GM12878 (cell line): ENCODE data around the gene CD34. TPM values are rescaled to one million over a fixed set of nuclear protein-coding genes. Genes with fewer than 3 reads are reported as not detected.

ENCODE experiments used
- ATAC-seq: fragments of 200-7000 bp; cut with Tn5 transposase; 3 replicates; pipeline ENCODE4 v1.9.1; 2020; ENCODE audit warnings: mild to moderate bottlenecking, moderate library complexity
- BruUV-seq: library from RNA; stranded (reverse); fragments of 400-500 nt; replicated peaks from 2 replicates; lab custom pipeline; 2021; lab: Mats Ljungman, UMichigan
- CTCF ChIA-PET: fragments of 300-600 bp; sonication (Branson Sonifier 250); formaldehyde crosslinking; extraction: SDS; loops from one replicate; lab custom pipeline; 2021; ENCODE audit warnings: inconsistent platforms; lab: Yijun Ruan, JAX
- POLR2A ChIA-PET: fragments of 350-600 bp; formaldehyde crosslinking; extraction: SDS; loops from one replicate; lab custom pipeline; 2021; ENCODE audit warnings: inconsistent platforms; lab: Charles Lee
- RAD21 ChIA-PET: fragments of 300-600 bp; sonication (Branson Sonifier 250); formaldehyde crosslinking; loops from one replicate; lab custom pipeline; 2023; ENCODE audit warnings: antibody characterized with exemption; ENCODE audit not compliant: unreplicated experiment; lab: Charles Lee
- SMC1A ChIA-PET: fragments of 300-600 bp; sonication (Branson Sonifier 250); formaldehyde crosslinking; loops from one replicate; lab custom pipeline; 2023; ENCODE audit not compliant: unreplicated experiment, uncharacterized antibody; lab: Charles Lee
- DNase-seq: peaks from one replicate; pipeline ENCODE4 v3.0.0-alpha.2; 2011; ENCODE audit warnings: low read depth, low spot score
- FAIRE-seq: peaks from 3 replicates; lab custom pipeline; 2011; peaks lifted over from hg19 to GRCh38; lab: Jason Lieb, UNC
- H2AFZ ChIP-seq: 2 replicates; pipeline ENCODE4 v1.6.0; 2011; ENCODE audit warnings: low read depth, low read length, control low read depth; ENCODE audit not compliant: control insufficient read depth
- H3K27ac ChIP-seq: 2 replicates; pipeline ENCODE4 v1.5.1; 2011; ENCODE audit warnings: control low read depth; ENCODE audit not compliant: control insufficient read depth, insufficient read depth
- H3K27me3 ChIP-seq, 2 experiments: replicated peaks in 1 of 2; 2 replicates each; pipeline versions ENCODE4 v1.6.0 to v1.6.1; 2011; ENCODE audit warnings: low read length in 1 of 2; ENCODE audit not compliant: control insufficient read depth in 2 of 2, insufficient read depth in 2 of 2
- H3K36me3 ChIP-seq, 2 experiments: 2 replicates each; pipeline ENCODE4 v1.5.1; 2011; ENCODE audit warnings: low read length in 1 of 2; ENCODE audit not compliant: control insufficient read depth in 2 of 2, insufficient read depth in 2 of 2
- H3K4me1 ChIP-seq: 2 replicates; pipeline ENCODE4 v1.6.1; 2011; ENCODE audit warnings: mild to moderate bottlenecking, low read length, moderate library complexity, mixed read lengths; ENCODE audit not compliant: control insufficient read depth, insufficient read depth
- H3K4me2 ChIP-seq: 2 replicates; pipeline ENCODE4 v1.6.0; 2011; ENCODE audit warnings: control low read depth; ENCODE audit not compliant: control insufficient read depth, insufficient read depth
- H3K4me3 ChIP-seq: fragments of 200-600 bp; sonication (generic); 2 replicates; pipeline ENCODE4 v1.5.1; 2016
- H3K79me2 ChIP-seq: 2 replicates; pipeline ENCODE4 v1.6.0; 2011; ENCODE audit warnings: low read length; ENCODE audit not compliant: control insufficient read depth, insufficient read depth
- H3K9ac ChIP-seq: 2 replicates; pipeline ENCODE4 v1.8.0; 2011; ENCODE audit warnings: low read length, control low read depth, mixed read lengths; ENCODE audit not compliant: control insufficient read depth, insufficient read depth
- H3K9me3 ChIP-seq: replicated peaks from 3 replicates; pipeline ENCODE4 v1.5.1; 2011; ENCODE audit warnings: mild to moderate bottlenecking, low read length; ENCODE audit not compliant: control insufficient read depth, insufficient read depth
- H4K20me1 ChIP-seq: 2 replicates; pipeline ENCODE4 v1.6.0; 2011; ENCODE audit not compliant: control insufficient read depth, insufficient read depth
- CBX3 ChIP-seq: fragments of 200-600 bp; sonication (generic); IDR thresholded peaks from 2 replicates; pipeline ENCODE4 v1.6.1; 2016; ENCODE audit warnings: low read depth, borderline replicate concordance
- CHD2 ChIP-seq: IDR thresholded peaks from 2 replicates; pipeline ENCODE4 v1.6.1; 2011; ENCODE audit warnings: low read depth, low read length, improper control_type of control experiment, borderline replicate concordance
- CREM ChIP-seq: IDR thresholded peaks from 2 replicates; pipeline ENCODE4 v1.6.1; 2014; ENCODE audit warnings: antibody characterized with exemption, low read depth
- FOXM1 ChIP-seq: IDR thresholded peaks from 2 replicates; pipeline ENCODE4 v1.6.1; 2012; ENCODE audit warnings: low read depth, mild to moderate bottlenecking, inconsistent platforms, low read length, moderate library complexity
- GATAD2B ChIP-seq: fragments of 450-650 bp; conservative IDR thresholded peaks from 2 replicates; pipeline ENCODE4 v1.6.1; 2017; ENCODE audit warnings: low read depth, mild to moderate bottlenecking, moderate library complexity
- HDAC6 ChIP-seq: fragments of 200-600 bp; sonication (generic); IDR thresholded peaks from one replicate; pipeline ENCODE4 v1.8.0; 2017; ENCODE audit warnings: antibody characterized with exemption; ENCODE audit not compliant: unreplicated experiment
- KAT2A ChIP-seq: conservative IDR thresholded peaks from 2 replicates; pipeline ENCODE4 v1.6.1; 2011; ENCODE audit warnings: low read depth, low read length; ENCODE audit not compliant: control insufficient read depth
- KLF5 ChIP-seq: fragments of 450-650 bp; IDR thresholded peaks from 2 replicates; pipeline ENCODE4 v1.6.1; 2014; ENCODE audit warnings: mild to moderate bottlenecking; ENCODE audit not compliant: partially characterized antibody
- MLLT1 ChIP-seq: fragments of 450-650 bp; IDR thresholded peaks from 2 replicates; pipeline ENCODE4 v1.6.1; 2016; ENCODE audit warnings: mild to moderate bottlenecking
- PAX5 ChIP-seq: IDR thresholded peaks from 2 replicates; pipeline ENCODE4 v1.6.1; 2011; ENCODE audit warnings: low read depth, low read length, borderline replicate concordance
- PML ChIP-seq: IDR thresholded peaks from 2 replicates; pipeline ENCODE4 v1.6.1; 2012; ENCODE audit warnings: low read length, inconsistent platforms
- SKIL ChIP-seq: fragments of 450-650 bp; IDR thresholded peaks from 2 replicates; pipeline ENCODE4 v1.6.1; 2017; ENCODE audit warnings: mild to moderate bottlenecking, low read depth, inconsistent platforms; ENCODE audit not compliant: poor library complexity, severe bottlenecking
- SREBF1 ChIP-seq: IDR thresholded peaks from 2 replicates; pipeline ENCODE4 v1.6.1; 2012; ENCODE audit warnings: mild to moderate bottlenecking, low read length
- SUPT20H ChIP-seq: IDR thresholded peaks from 2 replicates; pipeline ENCODE4 v1.6.1; 2011; ENCODE audit warnings: low read depth, mild to moderate bottlenecking, low read length, moderate library complexity, borderline replicate concordance; ENCODE audit not compliant: control insufficient read depth
- ZBTB4 ChIP-seq: fragments of 450-650 bp; formaldehyde crosslinking; IDR thresholded peaks from 2 replicates; pipeline ENCODE4 v1.4.0; 2022; ENCODE audit warnings: mild to moderate bottlenecking, moderate library complexity
- ZNF384 ChIP-seq: IDR thresholded peaks from 2 replicates; pipeline ENCODE4 v1.6.1; 2012; ENCODE audit warnings: low read depth, mild to moderate bottlenecking, low read length, improper control_type of control experiment, borderline replicate concordance
- WGBS: methylation state at CpG from one replicate; pipeline ENCODE4 v1.1.6; 2016; ENCODE audit warnings: low lambda C conversion rate; ENCODE audit not compliant: insufficient replicate concordance, insufficient coverage; ENCODE audit errors: missing lambda C conversion rate; 5-methylcytosine and 5-hydroxymethylcytosine counted together
- in situ Hi-C: fragments of 300-500 bp; cut with MboI; formaldehyde crosslinking; loops from 9 replicates; pipeline ENCODE4 v1.14.3; 2018; ENCODE audit warnings: mixed read lengths
- intact Hi-C: fragments of 100-400 bp; cut with micrococcal nuclease; formaldehyde crosslinking; loops from one replicate; pipeline ENCODE4 v1.14.2; 2022; ENCODE audit not compliant: unreplicated experiment
- polyA plus RNA-seq, 11 experiments: library from polyadenylated mRNA; depleted of rRNA in 4 of 11; unstranded in 6 of 11; stranded (reverse) in 5 of 11; fragments of >200 nt; fragmentation: Nextera tagmentation in 4 of 11; fragmentation: Illumina TruSeq in 1 of 11; extraction: Ambion mirVana in 4 of 11; extraction: Trizol in 1 of 11; gene quantifications; 1 replicate in 1 of 11; 2 replicates in 10 of 11; pipeline versions ENCODE4 v1.2.1 to v1.2.3, GENCODE V29; 2011 to 2016; ENCODE audit warnings: inconsistent platforms in 2 of 11, missing spikeins in 2 of 11, low read depth in 1 of 11
- total RNA-seq, 4 experiments: library from RNA; depleted of rRNA in 3 of 4; stranded (reverse); fragments of >200 nt in 3 of 4; fragmentation: Illumina TruSeq in 1 of 4; extraction: Trizol in 1 of 4; gene quantifications; 2 replicates each; pipeline versions ENCODE4 v1.2.1 to v1.2.3, GENCODE V29; 2013 to 2021

The CD34 gene
- total and polyA plus RNA-seq, 10 of the 15 experiments (the other 5 are each of a cell fraction or from before 2014, with no cell fraction given): under 0.01 to 0.08 (median 0.02) TPM; not detected in 6

GRCh38 chr1:207850621-207851407 lies 60.1 kb downstream of the CD34 start (continued):
- no peak for TF ChIP-seq KAT2A
- no peak for TF ChIP-seq CBX3
- no peak for TF ChIP-seq SREBF1
- no peak for TF ChIP-seq PML
- TF ChIP-seq KLF5: no peak

GRCh38 chr1:207849646-207850045 lies 61.3 kb downstream of the CD34 start:
- no peaks in the 10 kb centered on the region for H3K27me3 ChIP-seq
- TF ChIP-seq MLLT1: no peak
- TF ChIP-seq GATAD2B: no peak
- no peak for TF ChIP-seq PAX5
- TF ChIP-seq HDAC6: no peak
- TF ChIP-seq ZBTB4 (CRISPR knock-in tag): no peak
- TF ChIP-seq CREM: no peak
- no peak for TF ChIP-seq CHD2
- no peak for TF ChIP-seq SUPT20H
- no peak for TF ChIP-seq SKIL
- TF ChIP-seq FOXM1: no peak
- TF ChIP-seq ZNF384: no peak

More at GRCh38 chr1:207849646-207850045, 61.3 kb downstream of the CD34 start:
- DNase-seq: no peak
- H3K9me3 ChIP-seq: no peaks in the 10 kb centered on the region
- intact Hi-C loops: no loop called here
- RAD21 ChIA-PET: interaction anchor here (0.8 to 1.7 kb wide), 2 partner anchors 14 to 17 kb away, joined by 3 to 5 read pairs; no protein-coding TSS in a partner anchor
- FAIRE-seq: no peak
- POLR2A ChIA-PET: interaction anchor here (1.0 to 1.6 kb wide), 2 partner anchors 17 to 19 kb away, joined by 4 to 5 read pairs; no protein-coding TSS in a partner anchor
- H3K27ac ChIP-seq: no peak overlapping the region
- no peak overlapping the region for H2AFZ ChIP-seq
- H3K36me3 ChIP-seq: peaks cover 2% of the 10 kb centered on the region in 2 experiments; a peak in 3 of 4 replicates
- WGBS: 85% methylated on average over 8 of the region's 8 CpGs
- H3K4me1 ChIP-seq: peaks cover 3% of the 10 kb centered on the region; the same call in 1 of the 2 replicates
- SMC1A ChIA-PET: interaction anchor here (1.9 to 4.2 kb wide), 3 partner anchors 12 to 37 kb away, joined by 6 to 13 read pairs (median 8); no protein-coding TSS in a partner anchor
- no TSS peak for BruUV-seq
- in situ Hi-C loops: no loop called here
- H4K20me1 ChIP-seq: no peaks in the 10 kb centered on the region
- no peak overlapping the region for H3K9ac ChIP-seq
- CTCF ChIA-PET: interaction anchor here (0.7 to 2.1 kb wide), 7 partner anchors 9 to 50 kb away, joined by 3 to 9 read pairs (median 4); no protein-coding TSS in a partner anchor
- H3K79me2 ChIP-seq: no peaks in the 10 kb centered on the region
- no peak for ATAC-seq
- no peak overlapping the region for H3K4me3 ChIP-seq
- no peak overlapping the region for H3K4me2 ChIP-seq
